HuH-7 (cell line): ENCODE data around the gene CABYR.

Experiments
- DNase-seq: peaks from one replicate; pipeline ENCODE4 v3.0.0; 2011; ENCODE audit warnings: low spot score

CABYR gene

GRCh38 chr18:24189664-24190346 is 50.9 kb downstream of the CABYR start:
- DNase-seq = no peak

DNA sequence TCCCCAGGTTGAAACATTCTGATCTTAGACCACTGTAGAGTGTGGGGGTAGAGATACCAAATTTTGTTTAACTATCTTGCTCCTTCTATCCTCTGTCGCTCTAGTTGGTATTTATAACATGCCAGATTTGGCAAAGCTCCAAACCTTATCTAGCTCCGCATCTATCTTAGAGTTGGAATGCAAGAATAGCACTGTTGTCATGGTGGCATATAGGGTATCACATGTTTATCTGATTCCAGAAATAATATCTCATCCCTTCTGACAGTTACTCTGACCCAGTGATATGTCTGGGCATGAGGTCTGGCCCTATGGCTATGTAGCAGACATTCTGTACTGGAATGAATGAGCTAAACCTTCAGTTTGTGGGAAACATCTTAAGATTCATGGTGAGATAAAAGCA is 51.7 kb downstream of the CABYR start:
- DNase-seq = no peak

DNA sequence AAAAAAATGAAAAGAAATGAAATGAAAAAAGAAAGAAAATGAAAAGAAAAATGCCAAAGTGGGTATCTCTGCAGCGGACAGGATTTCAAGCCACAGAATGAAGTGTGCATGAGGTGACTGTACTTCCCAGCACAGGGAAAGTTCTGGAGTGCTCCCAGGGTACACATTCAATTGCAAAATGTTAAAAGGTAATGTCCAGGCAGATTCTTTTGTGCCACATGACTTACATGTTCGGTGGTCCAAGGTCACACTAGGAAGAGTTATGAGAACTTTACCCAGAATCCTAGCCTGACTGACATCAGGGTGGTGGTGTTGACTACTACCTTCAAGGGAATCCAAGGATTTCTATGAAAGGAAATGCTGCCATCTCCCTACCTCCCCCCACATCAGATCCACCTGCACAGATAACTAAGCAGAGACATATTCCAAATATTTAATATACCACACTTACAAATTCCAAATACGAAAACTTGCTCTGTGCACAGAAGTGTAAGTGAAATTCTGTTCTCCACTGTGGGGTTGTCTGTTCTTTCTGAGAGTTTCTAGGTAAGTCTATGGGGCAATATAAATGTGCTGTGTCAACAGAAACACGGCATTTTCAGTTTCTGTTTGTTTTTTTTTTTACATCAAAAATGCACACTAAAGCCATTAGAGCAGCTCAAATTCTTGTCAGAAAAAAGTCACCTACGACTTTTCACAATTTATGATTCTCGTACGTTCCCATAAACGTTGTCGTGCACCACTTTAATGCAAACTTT is 56.6 kb downstream of the CABYR start:
- DNase-seq = no peak

DNA sequence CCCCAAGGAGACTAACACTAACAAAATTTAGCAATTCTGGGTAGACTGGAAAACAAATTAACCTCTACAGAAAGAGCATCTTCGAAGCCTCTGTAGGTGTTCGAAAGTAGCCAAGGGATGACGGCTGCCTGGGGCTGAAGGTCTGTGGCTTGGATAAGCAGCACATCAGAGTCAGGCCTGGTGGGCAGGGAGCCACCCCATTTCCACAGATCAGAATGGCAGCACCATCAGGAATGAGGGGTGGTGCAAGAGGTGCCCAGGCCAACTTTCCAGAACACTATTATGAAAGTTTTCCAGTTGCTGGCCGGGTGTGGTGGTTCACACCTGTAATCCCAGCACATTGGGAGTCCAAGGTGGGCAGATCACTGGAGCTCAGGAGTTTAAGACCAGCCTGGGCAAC is 57.9 kb downstream of the CABYR start:
- DNase-seq = no peak

DNA sequence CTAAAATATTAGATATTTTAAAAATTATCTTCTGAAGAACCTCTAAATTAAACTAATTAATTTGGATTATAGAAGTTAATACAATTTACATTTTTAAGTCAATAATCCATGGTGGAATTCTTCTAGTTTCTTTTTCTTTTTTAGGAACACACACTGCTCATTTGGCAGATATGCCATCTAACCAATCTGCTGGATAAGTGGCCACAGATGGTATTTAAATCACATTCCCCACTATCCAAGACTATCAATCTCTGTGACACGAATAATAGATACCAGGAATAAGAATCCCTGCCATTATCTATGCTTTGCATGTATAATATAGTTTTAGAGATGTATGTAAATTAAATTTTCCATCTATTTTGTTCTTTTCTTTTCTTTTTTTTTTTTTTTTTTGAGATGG is 58.5 kb downstream of the CABYR start:
- DNase-seq = no peak

- no peak for DNase-seq
Measured at GRCh38 chr18:24198461-24198860, 59.6 kb downstream of the CABYR start.

- DNase-seq = no peak
Measured at GRCh38 chr18:24199372-24199962, 60.6 kb downstream of the CABYR start.

- no peak for DNase-seq
Measured at GRCh38 chr18:24200494-24201290, 61.8 kb downstream of the CABYR start.

GRCh38 chr18:24201699-24202687 is 63.1 kb downstream of the CABYR start:
- no peak for DNase-seq

DNA sequence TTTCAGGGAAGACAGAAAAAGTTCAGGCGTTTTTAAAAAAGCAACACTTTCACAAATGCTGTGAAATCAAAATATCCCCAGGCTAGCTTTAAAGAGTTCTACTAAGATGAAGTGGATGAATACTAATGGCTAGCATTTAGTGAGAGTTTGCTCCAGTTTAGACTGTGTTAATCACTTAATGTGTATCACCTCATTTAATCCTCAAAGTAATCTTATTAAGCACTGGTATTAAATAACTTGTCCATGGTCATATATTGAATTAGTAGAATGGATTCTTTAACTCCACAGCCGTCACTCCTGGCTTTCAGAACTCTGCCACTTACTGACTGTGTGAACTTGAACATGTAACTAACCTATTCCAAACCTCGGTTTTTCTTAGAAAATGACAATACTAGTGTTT is 66.0 kb downstream of the CABYR start:
- no peak for DNase-seq

DNA sequence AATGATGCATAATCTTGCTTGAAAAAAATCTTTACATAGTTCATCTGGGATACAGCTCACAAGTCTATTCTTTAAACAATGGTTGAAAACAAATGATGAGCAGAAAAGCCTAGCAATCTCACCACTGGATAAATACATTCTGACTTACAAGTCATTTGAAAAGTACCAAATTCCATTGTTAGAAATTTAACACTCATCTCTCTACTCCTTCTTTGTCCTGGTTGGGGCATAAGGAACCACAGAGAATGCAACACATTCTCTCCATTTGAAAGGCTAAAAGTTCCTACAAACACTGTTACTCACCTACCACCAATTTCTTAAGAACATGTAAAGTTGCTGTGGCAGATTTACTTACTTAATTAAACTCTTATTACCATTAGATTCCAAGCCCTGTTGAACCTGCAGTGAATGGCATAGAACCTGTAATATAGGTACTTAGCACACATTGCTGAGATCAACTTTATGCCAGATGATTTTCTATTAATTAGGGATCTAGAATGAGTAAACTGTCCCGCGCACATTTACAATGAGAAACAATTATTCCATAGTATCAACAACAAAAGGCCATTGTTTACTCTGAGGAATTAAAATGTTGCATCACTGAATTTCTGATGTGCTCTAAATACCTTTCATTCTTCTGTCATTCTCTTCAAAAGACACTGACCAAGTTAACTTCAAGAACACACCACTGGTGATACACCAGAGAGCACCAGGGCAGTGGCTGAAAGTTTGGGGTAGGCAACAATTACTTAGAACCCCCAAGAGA is 69.6 kb downstream of the CABYR start:
- DNase-seq = no peak

DNA sequence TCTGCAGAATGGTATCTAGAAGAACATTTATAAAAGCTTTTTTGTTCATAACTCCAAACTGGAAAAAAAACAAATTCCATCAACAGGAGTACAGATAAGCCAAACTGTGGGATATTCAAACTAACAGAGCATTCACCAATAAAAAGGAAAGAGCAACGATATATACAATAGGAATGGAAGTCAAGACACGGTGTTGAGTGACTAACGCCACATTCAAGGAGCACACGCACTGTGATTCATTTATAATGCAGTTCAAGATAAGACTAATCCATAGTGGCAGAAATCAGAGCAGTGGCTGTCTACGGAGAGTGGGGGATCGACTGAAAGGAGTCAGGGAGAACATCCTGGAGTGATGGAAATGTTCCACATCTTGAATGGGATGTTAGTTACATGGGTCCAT is 70.7 kb downstream of the CABYR start:
- no peak for DNase-seq
